NCI-H82 treated with DMSO at 0.1 percent for 48 hours (cell line): ENCODE measurements around the gene PRR5L.

Experiments used
- DNase-seq: peaks from one replicate; lab custom pipeline; 2025; ENCODE audit not compliant: unreplicated experiment; lab: John Stamatoyannopoulos, UW

The PRR5L gene

DNA sequence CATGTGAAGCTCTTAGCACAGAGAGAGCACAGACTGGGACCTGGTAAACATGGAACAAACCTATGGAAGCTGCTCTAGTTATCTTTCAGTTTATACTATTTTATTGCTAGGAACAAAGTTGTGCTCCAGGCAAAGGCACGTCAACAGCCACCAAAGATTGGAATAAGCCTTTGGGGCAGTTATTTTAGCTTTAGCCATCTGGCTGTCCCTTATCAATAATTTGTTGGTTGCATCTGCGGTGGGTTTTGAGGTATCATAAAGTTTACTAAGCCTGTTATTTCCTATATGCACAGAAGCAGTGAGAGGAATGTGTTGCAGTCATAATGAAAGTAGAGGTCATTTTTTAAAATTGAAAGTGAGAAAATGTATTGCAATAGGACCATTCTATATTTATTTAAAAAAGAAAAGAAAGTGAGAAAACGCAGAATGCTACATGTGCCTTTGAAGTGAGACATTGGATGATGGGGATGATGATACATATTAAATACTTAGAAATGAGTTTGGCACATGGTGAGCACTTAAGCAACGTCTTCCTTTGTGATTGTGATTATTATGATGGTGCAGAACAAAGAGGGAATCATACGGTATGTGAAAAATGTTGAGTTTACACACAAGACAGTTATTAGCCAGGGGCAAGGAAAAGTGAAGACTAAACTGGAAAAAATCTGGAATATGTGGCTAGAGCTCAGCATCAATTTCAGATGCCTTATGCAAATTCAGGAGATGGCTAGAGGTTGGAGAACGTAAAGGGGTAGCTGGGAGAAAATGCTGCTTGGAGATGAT, 58.3 kb downstream of the PRR5L start:
- DNase-seq: no peak

DNA sequence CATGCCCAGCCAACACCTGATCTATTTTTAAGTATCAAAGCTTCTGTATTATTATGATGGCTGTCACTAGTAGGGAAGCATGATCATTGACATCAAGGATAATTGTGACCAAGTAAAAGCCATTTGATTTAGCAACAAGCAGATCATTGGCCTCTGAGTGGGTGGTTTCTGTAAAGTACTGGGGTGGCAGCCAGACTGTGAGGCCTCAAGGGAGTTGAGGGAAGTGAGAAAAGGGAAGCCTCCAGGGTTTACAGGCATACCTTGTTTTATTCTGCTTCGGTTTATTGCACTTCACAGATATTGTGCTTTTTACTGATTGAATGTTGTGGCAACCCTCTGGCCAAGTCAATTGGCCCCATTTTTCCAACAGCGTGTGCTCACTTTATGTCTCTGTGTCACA, 60.1 kb downstream of the PRR5L start:
- no peak for DNase-seq

DNA sequence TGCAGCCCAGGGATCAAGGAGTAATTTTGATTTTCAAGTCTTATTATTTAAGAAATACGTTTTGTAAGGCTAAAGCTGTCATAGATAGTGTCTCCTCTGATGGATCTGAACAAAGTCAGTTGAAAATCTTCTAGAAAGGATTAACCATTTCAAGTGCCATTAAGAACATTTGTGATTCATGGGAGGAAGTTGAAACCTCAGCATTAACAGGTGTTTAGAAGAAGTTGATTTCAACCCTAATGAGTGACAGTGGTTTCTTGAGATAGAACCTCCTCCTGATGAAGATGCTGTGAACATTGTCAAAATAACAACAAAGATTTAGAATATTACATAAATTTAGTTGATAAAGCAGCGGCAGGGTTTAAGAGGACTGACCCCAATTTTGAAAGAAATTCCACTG, 61.7 kb downstream of the PRR5L start:
- no peak for DNase-seq

DNA sequence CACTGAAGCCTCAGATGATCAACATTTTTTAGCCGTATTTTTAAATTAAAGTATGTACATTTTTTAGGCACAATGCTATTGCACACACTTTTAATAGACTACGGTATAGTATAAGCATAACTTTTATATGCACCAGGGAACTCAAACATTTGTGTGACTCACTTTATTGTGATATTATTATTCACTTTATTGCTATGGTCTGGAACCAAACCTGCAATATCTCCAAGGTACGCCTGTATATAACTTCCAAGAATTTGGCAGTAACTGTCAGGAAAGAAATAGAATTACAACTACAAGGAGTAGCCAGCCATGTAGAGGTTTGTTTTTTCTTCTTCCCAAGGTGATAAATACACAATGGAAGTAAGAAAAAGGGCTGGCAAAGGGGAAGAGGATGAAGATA, 62.3 kb downstream of the PRR5L start:
- DNase-seq: no peak

DNA sequence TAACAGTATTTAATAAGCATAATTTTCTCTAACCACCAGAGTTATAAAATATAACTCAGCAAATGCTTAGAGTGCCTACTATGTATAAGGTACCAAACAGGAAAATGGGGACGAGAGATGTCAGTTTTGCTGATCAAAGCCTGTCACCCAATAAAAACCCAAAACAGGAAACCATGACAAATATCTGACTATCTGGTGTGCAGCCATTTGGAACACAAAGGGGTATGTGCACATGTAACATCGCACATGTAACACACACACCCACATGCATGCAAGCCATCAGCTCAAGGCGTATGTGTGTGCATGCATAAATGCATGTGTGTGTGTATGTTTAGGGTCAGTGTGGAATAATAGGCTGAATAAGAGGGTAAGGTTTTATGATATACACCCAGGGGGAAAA, 64.2 kb downstream of the PRR5L start:
- no peak for DNase-seq

DNA sequence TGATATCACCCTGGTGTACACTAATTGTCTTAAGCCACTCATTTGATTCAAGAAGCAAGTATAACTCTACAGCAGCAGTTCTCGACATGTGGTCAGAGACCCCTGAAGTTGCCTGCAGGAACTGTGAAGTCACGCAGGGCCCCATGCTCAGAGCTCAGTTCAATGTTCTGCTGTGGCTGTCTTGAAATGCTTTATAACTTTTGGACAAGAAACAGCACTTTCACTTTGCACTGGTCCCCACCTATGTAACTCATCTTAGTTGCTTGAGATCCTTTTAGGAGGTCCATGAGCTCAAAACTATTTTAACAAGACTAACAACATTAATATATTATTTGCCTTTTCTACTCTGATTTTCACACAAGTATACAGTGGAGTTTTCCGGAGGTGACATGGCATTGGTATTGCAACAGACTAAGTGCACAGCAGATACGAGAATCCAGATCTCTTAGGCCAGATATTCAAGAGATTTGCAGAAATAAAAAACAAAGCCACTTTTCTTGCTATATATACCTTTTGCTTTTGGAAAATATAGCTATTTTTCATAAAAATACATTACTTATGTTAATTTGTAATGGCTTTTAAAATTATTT, 64.8 kb downstream of the PRR5L start:
- no peak for DNase-seq

DNA sequence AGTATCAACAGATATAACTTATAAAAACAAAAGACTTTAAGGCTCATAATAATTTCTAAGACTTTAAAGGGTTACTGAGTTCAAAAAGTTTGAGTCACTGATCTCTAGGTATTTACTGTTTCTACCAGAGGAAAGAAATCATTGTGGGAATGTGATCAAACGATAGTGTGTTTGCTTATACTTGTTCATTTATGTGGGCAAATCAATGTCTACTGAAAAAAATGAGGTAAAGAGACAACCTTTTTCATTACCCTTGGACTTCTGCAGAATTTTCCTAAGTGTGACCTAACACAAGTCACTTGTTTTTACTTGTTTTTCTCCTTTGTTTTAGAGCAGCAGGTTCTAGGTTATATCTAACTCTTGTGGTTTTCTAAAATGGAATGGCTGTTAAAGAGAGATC, 65.4 kb downstream of the PRR5L start:
- DNase-seq: no peak

DNA sequence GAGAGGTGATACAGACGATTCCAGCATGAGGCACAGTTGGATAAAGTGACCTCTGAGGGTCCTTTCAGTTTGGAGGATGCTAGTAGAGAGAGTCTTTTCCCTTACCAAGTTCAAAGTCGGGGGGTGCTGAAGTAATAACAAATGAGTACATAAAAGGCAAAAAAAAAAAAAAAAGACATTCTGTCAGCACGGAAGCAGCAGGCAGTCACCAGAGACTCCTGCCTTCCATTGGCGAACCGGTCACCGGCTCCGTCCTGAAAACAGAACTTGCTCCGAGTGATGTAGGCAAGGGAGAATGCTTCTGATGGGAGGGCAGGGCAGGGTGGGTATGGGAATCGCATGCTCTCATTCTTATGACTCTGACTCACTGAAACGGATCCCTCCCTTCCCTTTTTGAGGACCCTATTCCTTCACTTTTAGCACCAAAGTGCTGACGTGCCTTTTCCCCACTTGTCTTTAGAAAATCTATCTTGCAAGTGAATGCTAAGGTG, 65.9 kb downstream of the PRR5L start:
- DNase-seq: no peak

DNA sequence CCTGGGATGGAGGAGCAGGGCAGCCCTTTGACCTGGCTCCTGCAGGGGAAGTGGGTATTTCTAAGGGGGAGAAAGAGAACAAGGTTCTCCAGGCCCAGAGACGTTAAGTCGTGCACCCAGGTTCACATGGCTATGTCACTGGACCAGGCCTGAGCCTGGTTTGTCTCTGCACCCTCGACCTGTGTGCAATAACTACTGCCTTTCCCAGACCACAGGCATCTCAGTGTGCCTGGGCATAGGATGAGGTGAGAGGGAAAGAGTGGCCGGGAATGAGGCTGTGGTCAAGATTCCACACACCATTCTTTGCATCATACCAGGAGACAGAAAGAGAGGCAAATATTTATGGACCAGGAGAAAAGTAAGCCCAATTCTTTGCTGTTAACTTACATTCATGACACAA, 66.8 kb downstream of the PRR5L start:
- no peak for DNase-seq

DNA sequence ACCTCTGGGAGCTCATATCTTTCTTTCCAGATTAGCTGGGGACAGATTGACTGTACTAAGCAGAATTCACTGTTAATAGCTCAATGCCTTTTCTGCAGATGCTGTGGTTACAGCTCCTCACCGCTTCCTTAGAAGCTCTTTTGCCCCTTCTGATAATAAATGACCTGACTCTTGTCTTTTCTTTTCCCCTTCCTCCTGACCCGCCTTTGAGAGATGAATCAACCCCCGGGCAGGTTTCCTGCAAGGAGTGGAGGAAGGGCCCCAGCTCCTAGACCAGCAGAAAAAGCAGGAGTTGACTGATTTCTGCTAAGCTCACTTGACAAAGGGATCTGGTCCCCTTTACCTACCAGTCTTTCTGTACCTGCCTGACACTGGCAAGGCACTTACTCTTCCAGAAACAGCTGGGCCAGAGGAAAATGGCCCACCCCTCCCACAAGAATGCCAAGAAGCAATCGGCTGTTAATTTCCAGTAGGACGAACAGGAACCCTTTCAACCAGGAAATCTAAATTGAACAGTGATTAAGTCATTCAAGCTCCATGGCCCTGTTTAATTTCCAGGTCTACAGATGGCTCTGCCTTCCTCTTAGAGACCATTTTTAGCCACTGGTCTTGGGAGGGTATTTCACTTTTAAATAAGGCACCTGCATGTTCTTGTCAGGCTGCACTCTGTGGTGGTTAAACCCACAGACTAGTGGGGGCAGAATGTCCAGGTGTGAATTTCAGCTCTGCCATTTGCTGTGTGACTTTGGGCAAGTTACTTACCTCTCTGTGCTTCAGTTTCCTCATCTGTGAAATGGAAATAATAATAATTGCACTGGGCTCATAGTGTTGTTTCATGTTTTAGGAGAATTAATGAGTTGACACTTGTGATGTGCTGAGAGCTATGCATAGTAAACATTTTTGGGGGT, 67.5 kb downstream of the PRR5L start:
- DNase-seq: no peak

DNA sequence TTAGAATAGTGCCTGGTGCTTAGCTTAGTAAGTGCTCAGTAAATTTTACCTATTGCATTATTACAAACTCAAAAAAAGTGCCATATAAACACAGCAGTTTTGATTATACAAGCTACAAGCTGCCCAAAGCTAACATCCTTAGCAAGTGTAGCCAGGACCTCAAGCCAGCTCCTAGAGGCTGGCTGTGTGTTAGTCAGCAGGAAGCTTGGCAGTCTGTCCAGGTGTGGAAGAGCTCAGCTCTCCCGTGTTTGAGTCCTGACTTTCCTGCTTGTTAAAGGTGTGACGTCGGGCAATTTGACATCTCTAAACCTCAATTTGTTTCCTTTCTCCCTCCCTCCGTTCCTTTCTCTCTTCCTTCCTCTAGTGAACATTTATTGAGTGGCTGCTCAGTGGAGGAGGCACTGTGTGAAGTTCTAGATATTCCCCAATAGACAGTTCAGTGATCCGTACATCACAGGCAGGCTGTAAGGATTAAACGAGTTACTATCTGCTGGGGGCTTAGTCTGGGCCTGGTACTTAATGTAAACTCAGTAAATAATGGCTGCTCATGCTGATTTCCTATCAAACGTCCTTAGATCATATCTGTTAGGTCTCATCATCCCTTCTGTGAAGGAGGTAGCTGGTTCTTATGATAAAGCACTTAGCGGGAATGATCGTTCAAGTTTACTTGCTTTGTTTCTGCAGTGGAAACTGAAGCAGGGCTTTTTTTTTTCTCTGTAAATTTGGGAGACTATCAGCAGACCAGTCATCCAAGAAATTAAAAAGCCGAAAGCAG, 68.7 kb downstream of the PRR5L start:
- no peak for DNase-seq

DNA sequence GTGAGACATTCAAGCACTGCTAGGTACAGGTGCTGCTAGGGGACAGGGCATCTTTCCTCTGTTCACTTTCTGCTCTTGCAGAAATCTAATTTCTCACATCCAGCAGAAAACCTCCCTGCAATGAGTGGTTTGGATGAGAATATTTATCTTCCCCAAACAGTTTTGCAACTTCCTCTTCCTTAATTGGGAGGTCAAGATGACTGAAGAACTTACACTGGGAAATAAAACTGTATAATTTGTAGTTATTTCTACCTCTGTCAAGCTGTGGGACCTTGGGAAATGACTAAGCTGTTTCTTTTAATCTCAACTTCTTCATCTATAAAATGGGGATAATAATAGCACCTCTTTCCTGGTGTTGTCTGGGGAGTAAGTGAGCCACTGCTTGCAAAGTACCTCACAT, 69.8 kb downstream of the PRR5L start:
- no peak for DNase-seq

DNA sequence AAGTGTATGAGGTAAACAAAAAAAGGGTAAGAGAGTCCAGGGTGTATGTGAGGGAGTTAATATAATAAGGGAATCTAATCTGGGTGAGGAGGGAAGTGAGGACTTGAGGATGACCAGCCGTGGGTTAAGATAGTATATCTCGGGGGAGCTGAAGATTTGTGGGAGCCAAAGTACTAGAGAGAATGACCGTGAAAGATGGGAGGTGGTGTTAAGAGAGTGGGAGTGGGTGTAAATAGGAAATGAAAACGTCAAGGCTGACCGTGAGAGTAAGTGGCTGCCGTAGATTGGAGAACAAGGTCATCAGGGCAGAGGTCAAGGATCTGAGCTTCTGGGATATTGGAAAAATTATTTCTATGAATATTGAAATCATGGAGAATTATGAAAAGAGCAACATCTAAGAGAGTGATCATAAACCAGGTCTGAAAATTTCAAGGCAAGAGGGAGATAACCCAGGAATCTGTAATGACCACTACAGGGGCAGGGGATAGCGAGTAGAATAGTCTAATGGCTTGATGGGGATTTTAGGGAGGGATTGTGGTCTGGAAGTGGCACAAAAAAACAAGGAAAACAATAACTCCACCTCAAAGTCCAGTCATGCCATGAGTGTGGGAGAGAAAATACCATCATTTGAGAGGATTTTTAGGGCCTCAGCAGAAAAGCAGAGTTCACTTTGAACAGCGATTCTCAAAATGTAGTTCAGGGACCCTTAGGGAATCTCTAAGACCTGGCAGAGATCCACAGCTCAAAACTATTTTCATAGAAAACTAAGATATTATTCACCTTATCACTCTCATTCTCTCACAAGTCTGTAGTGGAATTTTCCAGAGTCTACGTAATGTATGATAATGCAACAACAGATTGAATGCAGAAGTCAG, 72.0 kb downstream of the PRR5L start:
- no peak for DNase-seq

DNA sequence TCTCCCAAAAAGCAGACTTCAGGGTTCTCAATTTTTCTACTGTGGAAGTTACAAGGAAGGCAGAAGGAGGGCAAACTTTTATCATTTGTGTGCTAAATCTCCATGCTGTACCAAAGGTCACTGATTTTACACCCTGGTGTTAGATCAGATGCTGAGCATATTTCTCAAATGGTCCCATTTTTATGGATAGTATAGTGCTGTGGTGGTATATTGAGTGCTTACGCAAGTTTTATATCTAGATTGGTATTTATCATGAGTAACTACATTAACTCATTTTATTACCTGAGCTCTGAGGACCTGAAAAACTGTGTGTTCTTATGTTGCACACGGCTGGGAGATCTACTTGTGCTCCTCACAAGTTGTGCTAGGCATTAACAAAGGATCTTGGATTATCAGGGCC, 75.1 kb downstream of the PRR5L start:
- DNase-seq: no peak

DNA sequence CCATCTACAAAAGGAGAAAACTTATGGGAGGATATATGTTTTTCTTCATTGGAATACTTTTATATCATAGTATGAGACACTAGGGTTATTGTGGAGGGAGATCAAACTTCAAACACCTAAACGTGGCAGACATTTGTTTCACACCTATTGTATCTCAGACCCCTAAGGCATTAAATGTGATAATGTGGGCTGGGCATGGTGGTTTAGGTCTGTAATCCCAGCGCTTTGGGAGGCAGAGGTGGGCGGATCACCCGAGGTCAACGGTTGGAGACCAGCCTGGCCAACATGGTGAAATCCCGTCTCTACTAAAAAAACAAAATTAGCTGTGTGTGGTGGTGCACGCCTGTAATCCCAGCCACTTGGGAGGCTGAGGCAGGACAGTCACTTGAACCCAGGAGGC, 75.5 kb downstream of the PRR5L start:
- DNase-seq: no peak

DNA sequence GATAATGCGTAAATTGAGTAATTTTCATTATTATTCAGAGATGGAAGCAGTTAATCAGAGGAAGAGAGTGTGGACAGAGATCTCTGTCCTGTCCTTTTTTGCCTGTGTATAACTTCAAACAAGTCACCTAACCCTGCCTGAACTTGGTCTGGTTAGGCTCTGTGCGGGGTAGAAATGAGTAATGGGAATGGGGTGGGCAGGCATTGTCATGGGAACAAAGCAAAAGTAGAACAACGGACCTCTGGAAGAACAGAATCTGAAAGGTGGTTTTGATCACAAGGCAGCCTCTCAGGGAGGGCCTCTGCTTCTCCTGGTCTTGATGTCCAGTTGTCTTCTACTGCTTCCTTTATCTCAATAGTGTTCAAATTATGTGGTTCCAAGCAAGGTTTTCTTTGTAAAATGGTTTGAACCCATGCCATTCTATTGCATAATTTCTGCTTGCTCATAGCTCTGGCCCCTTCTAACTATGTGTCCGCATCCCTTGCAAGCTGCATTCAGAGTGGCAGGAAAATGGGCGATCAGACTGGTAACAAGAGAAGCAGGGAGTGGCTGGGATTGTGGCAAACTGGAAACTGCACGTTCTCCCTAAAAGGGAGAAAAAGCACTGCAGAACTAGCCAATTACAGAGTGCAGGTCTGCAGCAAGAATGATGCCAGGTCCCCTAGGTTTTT, 76.1 kb downstream of the PRR5L start:
- DNase-seq: no peak

DNA sequence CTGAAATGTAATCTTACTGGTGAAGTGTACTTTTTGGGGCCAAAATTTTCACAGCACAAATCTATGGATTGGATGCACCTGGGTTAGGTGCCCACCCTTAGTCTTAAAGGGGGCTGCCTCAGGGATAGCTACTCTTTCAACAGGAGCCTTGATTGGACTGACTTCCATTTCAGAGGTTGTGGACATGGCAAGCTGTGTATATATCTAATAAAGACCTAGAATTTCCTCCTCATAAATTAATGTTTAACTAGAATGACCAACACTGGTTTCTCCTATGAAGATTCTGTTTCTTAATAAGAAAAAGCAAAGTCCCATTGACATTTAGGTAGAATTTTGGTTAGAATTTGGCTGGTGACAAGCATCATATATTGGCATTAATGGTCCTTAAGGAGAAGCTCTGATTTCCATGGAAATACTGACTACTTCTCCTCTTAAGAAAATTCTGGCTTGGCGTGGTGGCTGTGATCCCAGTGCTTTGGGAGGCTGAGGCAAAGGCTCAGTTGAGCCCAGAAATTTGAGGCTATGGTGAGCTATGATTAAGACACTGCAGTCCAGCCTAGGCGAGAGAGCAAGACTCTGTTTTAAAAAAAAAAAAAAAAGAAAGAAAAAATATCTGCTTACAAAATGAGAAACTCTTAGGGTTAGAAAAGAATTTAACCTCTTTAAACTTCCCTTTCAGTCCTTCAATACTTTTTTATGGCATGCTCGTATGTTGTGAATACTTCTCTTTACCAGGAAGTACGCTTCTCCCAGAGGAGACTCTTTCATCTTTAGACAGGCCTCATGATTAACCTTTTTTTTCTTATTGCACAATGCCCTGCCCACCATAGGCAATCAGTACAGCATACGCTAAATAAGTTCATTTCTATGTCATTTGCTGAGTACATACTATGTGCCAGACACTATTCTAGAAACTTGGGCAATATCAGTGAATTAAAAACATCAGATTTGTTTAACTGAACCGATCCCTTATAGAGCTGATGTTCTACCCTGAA, 77.2 kb downstream of the PRR5L start:
- no peak for DNase-seq

DNA sequence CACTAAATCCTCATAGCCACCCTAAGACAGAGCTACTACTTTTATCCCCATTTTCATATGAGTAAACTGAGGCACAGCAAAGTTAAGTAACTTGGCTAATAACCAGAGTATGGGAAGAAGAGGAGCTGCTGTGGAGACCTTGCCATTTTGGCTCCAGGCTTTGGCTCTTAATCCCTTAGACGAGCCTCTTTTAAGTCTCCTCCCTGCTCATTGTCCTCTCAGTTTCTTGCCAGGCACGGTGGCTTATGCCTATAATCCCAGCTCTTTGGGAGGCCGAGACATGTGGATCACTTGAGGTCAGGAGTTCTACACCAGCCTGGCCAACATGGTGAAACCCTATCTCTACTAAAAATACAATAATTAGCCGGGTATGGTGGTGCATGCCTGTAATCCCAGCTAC, 78.6 kb downstream of the PRR5L start:
- DNase-seq: peak; percentile 39
